ENCODE results near the gene GNG8. TPM values are rescaled to one million over a fixed set of nuclear protein-coding genes. Genes with fewer than 3 reads are reported as not detected.
A peak's percentile ranks its signal among the peaks of the same experiment; 100 is the strongest.

The GNG8 gene
- total RNA-seq: not detected in 2 replicates

GRCh38 chr19:46635920-46636761 is at the start of gene GNG8:
Gene GNG8, minus strand, starts transcription at chr19:46636202. Its CDS starts 1,520 bp downstream, at chr19:46634682.
- DNase-seq (ENCODE audit: low read depth in 2 of 2): no peak

- no peak for DNase-seq (ENCODE audit: low read depth in 2 of 2)
These were observed 49.2 kb upstream of the GNG8 start for GRCh38 chr19:46685189-46685588.

- peak; percentile 20 for DNase-seq (ENCODE audit: low read depth in 2 of 2)
These were observed 42.2 kb upstream of the GNG8 start for GRCh38 chr19:46678110-46678732.

GRCh38 chr19:46674416-46675178 is 38.6 kb upstream of the GNG8 start:
- DNase-seq (ENCODE audit: low read depth in 2 of 2): peak; percentile 40 to 52

- DNase-seq (ENCODE audit: low read depth in 2 of 2): peak in 1 of 2 donors; percentile 71
These were observed 34.8 kb upstream of the GNG8 start for GRCh38 chr19:46670813-46671212.

GRCh38 chr19:46668662-46669061 is 32.7 kb upstream of the GNG8 start:
- no peak for DNase-seq (ENCODE audit: low read depth in 2 of 2)

GRCh38 chr19:46665072-46665471 is 29.1 kb upstream of the GNG8 start:
- DNase-seq (ENCODE audit: low read depth in 2 of 2): no peak

GRCh38 chr19:46661735-46662592 is 26.0 kb upstream of the GNG8 start:
- peak; percentile 88 to 92 for DNase-seq (ENCODE audit: low read depth in 2 of 2)

GRCh38 chr19:46661020-46661731 is 25.2 kb upstream of the GNG8 start, which contains the start of gene DACT3:
Gene DACT3, minus strand, starts transcription at chr19:46661182. Its CDS starts 118 bp downstream, at chr19:46661064.
- DNase-seq (ENCODE audit: low read depth in 2 of 2): peak; percentile 100

GRCh38 chr19:46660551-46661019 is 24.6 kb upstream of the GNG8 start:
- DNase-seq (ENCODE audit: low read depth in 2 of 2): no peak

- no peak for DNase-seq (ENCODE audit: low read depth in 2 of 2)
These were observed 24.1 kb upstream of the GNG8 start for GRCh38 chr19:46660008-46660517.

GRCh38 chr19:46659151-46660007 is 23.4 kb upstream of the GNG8 start:
- DNase-seq (ENCODE audit: low read depth in 2 of 2): no peak

- DNase-seq (ENCODE audit: low read depth in 2 of 2): no peak
These were observed 20.5 kb upstream of the GNG8 start for GRCh38 chr19:46656541-46656940.

GRCh38 chr19:46654621-46655152 is 18.7 kb upstream of the GNG8 start:
- DNase-seq (ENCODE audit: low read depth in 2 of 2): no peak

GRCh38 chr19:46650445-46650844 is 14.4 kb upstream of the GNG8 start:
- DNase-seq (ENCODE audit: low read depth in 2 of 2): no peak

GRCh38 chr19:46648961-46649960 is 13.3 kb upstream of the GNG8 start:
- DNase-seq (ENCODE audit: low read depth in 2 of 2): no peak

All from lung microvascular endothelial cell (primary cell).